ENCODE measurements around the gene TSR2.

TSR2 gene
- 9.1 to 30.9 (median 23.1) reads per million in 18 experiments for total RNA-seq

GRCh38 chrX:54439960-54440871, at the start of gene TSR2:
Gene TSR2, plus strand, starts transcription at chrX:54440404. Its CDS starts 18 bp downstream, at chrX:54440422.
- DNase-seq, result peak; percentile 74 to 75

- no peak for DNase-seq
These were observed 43.1 kb upstream of the TSR2 start for GRCh38 chrX:54397113-54397512.

DNA sequence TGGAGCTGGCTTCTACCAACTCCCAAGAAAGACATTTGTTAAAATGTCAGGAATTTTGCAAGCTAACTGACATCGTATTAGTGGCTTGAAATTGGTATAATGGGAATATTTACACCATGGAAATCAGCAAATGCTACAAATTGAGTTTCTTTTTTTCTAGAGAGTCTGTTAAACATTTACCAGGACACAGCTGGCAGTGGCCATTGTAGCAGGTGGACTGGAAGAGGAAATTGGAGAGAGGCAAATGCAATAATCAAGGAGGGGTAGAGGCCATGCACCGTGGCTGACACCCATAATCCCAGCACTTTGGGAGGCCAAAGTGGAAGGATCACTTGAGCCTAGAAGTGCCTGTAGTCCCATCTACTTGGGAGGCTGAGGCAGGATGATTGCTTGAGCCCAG, 32.9 kb upstream of the TSR2 start:
- DNase-seq, result no peak

DNA sequence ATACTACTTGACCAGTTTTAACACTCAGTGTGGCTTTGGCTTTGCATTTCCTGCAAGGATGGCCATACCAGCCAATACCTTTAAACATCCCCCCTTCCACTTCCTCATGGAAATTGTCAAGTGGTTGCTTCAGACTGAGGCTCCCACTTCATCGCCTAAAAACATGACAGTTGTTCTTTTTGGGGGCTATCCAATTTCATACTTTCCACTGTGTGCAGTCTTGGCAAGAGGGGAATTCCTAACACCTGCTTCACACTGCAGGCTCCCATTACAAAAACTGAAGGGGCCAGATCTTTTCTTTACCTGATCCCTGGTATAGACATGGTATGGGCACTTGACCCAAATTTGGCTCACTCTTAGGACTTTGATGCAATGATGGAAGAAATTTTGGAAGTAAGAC, 28.5 kb upstream of the TSR2 start:
- no peak for DNase-seq

DNA sequence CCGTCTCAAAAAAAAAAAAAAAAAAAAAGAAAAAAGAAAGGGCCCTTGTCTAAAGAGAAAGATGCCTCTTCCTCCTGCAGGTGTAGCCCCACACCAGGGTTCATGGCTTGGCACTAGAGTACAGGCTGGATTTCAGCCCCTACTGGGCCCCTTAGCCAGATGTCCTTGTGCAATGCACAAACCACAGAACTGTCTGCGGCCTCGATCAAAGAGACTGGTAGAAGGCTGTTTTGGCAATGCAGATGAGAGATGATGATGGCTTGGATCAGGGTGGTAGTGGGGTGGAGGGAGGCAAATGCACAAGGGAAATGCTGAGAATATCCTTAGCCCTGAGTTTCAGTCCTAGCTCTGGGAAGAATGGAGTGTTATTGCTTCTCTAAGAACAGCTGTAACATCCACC, 26.5 kb upstream of the TSR2 start:
- no peak for DNase-seq

- DNase-seq, result no peak
These were observed 24.5 kb upstream of the TSR2 start for GRCh38 chrX:54415534-54416350.

DNA sequence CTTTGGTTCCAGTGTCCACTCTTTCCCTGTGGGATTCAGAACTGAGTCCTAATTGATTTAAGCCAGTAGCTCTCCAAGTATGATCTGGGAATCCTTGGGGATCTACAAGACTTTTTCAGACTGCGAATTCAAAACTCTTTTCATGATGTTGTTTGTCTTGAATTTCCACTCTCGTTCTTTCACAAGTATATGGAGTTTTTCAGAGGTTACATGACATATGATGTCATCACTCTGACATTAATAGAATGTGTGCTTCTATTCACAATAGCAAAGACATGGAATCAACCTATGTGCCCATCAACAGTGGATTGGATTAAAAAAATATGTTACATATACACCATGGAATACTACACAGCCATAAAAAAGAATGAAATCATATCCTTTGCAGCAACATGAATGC, 23.2 kb upstream of the TSR2 start:
- DNase-seq, result no peak

DNA sequence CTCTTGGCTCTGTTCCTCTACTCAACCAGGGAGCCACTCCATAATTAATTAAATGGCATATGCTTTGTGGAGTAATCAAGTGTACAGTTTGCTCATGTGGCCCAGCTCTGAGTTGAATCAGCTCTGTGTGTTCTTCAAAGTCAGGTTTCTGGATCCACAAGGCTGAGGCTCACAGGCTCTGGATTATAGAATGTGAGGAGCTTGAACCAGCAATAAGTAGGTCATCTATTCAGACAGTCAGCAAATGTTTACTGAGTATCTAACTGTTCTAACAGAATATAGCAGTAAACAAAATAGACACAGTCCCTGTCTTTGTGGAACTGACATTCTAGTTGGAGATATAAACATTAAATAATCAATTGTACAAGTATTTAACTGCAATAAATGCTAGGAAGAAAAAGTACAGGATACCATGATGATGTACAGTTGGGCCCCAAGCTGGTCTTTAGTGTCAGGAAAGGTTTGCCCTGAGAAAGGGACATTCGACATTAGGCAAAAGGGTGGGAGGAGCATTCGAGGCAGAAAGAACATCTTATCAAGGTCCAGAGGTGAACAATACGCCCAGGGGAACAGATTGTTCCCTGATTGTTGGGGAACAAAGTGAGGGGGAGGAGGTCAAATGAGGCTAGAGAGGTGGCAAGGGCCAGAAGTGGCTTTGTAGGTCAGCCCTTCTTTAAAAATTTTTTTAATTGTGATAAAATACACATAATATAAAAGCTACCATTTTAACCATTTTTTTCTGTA, 20.5 kb upstream of the TSR2 start:
- no peak for DNase-seq

GRCh38 chrX:54422168-54422567, 18.0 kb upstream of the TSR2 start:
- DNase-seq, result no peak

GRCh38 chrX:54423161-54423888, 16.9 kb upstream of the TSR2 start:
- DNase-seq, result no peak

- no peak for DNase-seq
These were observed 12.3 kb upstream of the TSR2 start for GRCh38 chrX:54427837-54428424.

- DNase-seq, result no peak
These were observed 9.7 kb upstream of the TSR2 start for GRCh38 chrX:54430519-54430918.

- DNase-seq, result no peak
These were observed 5.1 kb upstream of the TSR2 start for GRCh38 chrX:54435121-54435520.

- DNase-seq, result no peak
These were observed 2.6 kb downstream of the TSR2 start for GRCh38 chrX:54442790-54443189.

GRCh38 chrX:54444752-54445151, 4.5 kb downstream of the TSR2 start:
- DNase-seq, result no peak

- no peak for DNase-seq
These were observed 5.9 kb downstream of the TSR2 start for GRCh38 chrX:54446084-54446483.

GRCh38 chrX:54447461-54447860, 7.3 kb downstream of the TSR2 start:
- DNase-seq, result no peak

- DNase-seq, result no peak
These were observed 9.7 kb downstream of the TSR2 start for GRCh38 chrX:54449929-54450328.

DNA sequence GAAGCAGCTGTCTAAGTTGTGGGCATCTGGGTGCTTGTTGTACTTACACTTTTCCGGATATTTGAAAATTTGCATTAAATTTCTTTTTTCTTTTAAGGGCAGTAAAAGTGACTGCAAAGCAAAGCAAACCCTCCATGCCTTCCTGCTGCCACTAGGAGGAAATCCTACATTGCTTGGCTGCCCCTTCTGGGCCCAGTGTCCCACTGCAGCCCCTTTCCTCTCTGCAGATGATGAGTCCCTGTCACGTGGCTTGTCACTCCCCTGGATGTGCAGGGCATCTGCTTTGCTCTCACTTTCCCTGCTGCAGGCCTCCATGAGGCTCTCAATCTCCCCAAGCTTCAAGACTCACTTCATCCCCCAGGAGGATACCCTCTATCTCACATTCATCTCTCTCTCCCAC, 12.7 kb downstream of the TSR2 start:
- no peak for DNase-seq

DNA sequence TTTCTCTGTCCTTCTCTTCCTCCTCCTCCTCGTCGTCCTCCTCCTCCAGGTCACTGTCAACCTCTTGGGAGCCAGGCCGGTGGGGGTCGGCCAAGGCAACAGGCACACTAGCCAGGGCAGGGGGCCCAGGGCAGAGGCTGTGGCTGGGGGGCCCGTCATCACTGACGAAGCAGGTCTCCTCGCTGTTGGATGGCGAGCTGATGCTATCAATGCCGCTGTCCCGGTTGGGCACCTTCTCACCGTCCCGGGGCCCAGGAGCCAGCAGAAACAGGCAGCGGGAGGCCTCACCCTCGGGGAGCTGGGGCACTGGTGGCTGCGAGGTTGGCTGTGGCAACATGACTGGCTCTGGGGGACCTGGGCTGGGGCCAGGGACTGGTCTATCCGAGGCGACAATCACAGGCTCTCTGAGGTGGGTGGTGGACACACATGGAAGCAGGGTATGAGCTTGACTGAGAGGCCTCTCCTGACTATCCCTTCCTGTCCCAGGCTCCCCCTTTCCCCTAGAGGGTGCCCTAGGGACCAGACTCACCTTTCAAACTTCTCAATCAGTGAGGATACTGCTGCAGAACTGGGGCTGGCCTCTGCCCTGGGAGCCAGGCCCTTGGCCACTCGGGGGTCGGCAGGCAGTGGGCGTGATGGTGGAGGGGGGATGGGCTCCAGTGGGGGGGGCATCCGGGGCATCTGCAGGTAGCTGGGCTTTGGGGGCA, 30.0 kb downstream of the TSR2 start:
- DNase-seq, result no peak
